IgD-negative memory B cell (primary cell): ENCODE results near the gene ETV6. TPM values are rescaled to one million over a fixed set of nuclear protein-coding genes. Genes with fewer than 3 reads are reported as not detected.

ENCODE experiments used
- H3K27ac Mint-ChIP-seq, 3 donors: one replicate each; pipeline ENCODE4 v1.8.0; 2020 to 2022; ENCODE audit warnings: mild to moderate bottlenecking in 3 of 3, mixed read lengths in 3 of 3, moderate library complexity in 1 of 3
- H3K27me3 Mint-ChIP-seq: one replicate; pipeline ENCODE4 v1.8.0; 2021; ENCODE audit warnings: mixed read lengths
- H3K36me3 Mint-ChIP-seq: one replicate; pipeline ENCODE4 v1.8.0; 2020; ENCODE audit warnings: mild to moderate bottlenecking, mixed read lengths
- H3K4me1 Mint-ChIP-seq, 3 donors: one replicate each; pipeline ENCODE4 v1.8.0; 2020 to 2022; ENCODE audit warnings: mixed read lengths in 3 of 3, mild to moderate bottlenecking in 1 of 3
- H3K4me3 Mint-ChIP-seq, 4 donors: one replicate each; pipeline ENCODE4 v1.8.0; 2020 to 2022; ENCODE audit warnings: mild to moderate bottlenecking in 4 of 4, mixed read lengths in 4 of 4, moderate library complexity in 3 of 4
- H3K9me3 Mint-ChIP-seq, 3 donors: one replicate each; pipeline ENCODE4 v1.8.0; 2020 to 2021; ENCODE audit warnings: mixed read lengths in 3 of 3, mild to moderate bottlenecking in 1 of 3
- polyA plus RNA-seq: library from polyadenylated mRNA; unstranded; fragments of 300-500 nt; fragmentation: Illumina TruSeq; gene quantifications from one replicate; pipeline ENCODE4 v1.2.3, GENCODE V29; 2021

Gene ETV6
- polyA plus RNA-seq, 1 donor from 2014 or later = 9.8 TPM

GRCh38 chr12:11810206-11810545 lies 160.7 kb downstream of the ETV6 start:
- Mint-ChIP-seq H3K27ac (peak overlapping the region; percentile 6 to 76 (median 37)), H3K36me3 (peaks cover 2% of the 10 kb centered on the region), H3K9me3 (no peaks in the 10 kb centered on the region), H3K4me1 (peaks cover 58 to 74% (median 70%) of the 10 kb centered on the region in 3 donors), H3K27me3 (no peaks in the 10 kb centered on the region), H3K4me3 (peak overlapping the region in 3 of 4 donors; percentile 41 to 61 (median 55))

DNA sequence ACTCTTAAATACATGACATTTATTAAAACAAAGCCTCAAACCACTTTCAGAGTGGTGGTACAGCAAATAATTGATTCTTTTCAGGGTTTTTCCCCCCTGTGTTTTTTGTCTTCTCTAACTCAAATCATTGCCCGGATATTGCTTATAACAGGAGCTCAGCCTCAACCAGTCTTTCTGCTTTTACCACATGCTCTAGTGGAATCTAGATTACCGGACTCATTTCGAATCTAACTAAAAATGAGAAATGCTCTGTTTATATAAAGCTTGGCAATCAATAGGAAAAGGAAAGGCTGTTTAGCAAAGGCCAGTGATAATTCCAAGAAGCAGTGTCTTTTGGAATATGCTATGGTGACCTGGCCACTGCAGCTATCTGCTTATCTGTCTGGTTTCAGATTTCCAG lies 161.5 kb downstream of the ETV6 start:
- Mint-ChIP-seq H3K36me3 (peaks cover 2% of the 10 kb centered on the region), H3K4me3 (peak overlapping the region in 3 of 4 donors; percentile 1 to 81 (median 53)), H3K27ac (peak overlapping the region in 2 of 3 donors; percentile 19 to 76), H3K27me3 (no peaks in the 10 kb centered on the region), H3K9me3 (no peaks in the 10 kb centered on the region), H3K4me1 (peaks cover 53 to 68% (median 65%) of the 10 kb centered on the region in 3 donors)

DNA sequence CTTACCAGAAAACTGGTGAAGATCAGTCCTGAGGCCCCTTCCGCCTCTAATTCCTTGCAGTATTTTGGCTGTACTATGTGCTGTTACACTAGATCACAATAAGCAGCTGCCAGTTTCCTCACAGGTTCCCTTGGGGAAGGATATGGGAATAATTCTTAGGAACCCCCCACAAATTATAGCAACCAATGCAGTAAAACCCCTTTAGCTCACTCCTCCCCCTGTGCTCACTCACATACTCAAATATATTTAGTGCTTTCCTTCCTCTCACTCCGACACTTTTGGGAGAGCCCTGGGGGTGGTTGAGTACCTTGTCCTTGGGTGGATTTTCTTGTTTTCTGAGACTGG lies 162.7 kb downstream of the ETV6 start:
- Mint-ChIP-seq H3K4me3 (peak overlapping the region; percentile 59 to 86 (median 65)), H3K27me3 (no peaks in the 10 kb centered on the region), H3K9me3 (no peaks in the 10 kb centered on the region), H3K4me1 (peaks cover 44 to 58% (median 57%) of the 10 kb centered on the region in 3 donors), H3K27ac (peak overlapping the region; percentile 22 to 90 (median 85)), H3K36me3 (peaks cover 2% of the 10 kb centered on the region)

- no peaks in the 10 kb centered on the region for H3K9me3 Mint-ChIP-seq
- H3K27me3 Mint-ChIP-seq = no peaks in the 10 kb centered on the region
- peak overlapping the region; percentile 59 to 86 (median 70) for H3K4me3 Mint-ChIP-seq
- peaks cover 40 to 58% (median 54%) of the 10 kb centered on the region in 3 donors for H3K4me1 Mint-ChIP-seq
- H3K27ac Mint-ChIP-seq = peak overlapping the region; percentile 22 to 90 (median 85)
- H3K36me3 Mint-ChIP-seq = peaks cover 2% of the 10 kb centered on the region
Measured at GRCh38 chr12:11812586-11813437, 163.3 kb downstream of the ETV6 start.

DNA sequence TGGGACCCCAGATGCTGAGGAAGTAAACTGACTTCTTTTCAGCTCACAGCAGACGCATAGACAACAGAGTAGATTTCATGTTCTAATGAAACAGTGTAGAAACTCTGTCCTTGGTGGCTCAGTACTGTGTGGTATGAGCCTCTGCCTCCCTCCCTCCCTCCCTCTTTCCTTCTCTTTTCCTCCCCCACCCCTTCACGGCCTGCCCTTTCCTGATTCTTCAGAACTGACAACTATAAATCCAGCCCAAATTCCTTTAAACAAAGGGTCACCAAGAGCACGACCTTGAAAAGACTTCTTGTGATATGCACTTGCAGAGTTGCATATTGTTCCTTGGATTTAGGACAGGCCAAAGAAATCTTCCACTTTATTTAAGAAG lies 164.0 kb downstream of the ETV6 start:
- Mint-ChIP-seq H3K27me3 (no peaks in the 10 kb centered on the region), H3K4me3 (peak overlapping the region in 3 of 4 donors; percentile 59 to 74 (median 72)), H3K9me3 (no peaks in the 10 kb centered on the region), H3K27ac (peak overlapping the region; percentile 22 to 90 (median 85)), H3K4me1 (peaks cover 38 to 52% (median 48%) of the 10 kb centered on the region in 3 donors), H3K36me3 (peaks cover 2% of the 10 kb centered on the region)

- Mint-ChIP-seq H3K9me3 (no peaks in the 10 kb centered on the region), H3K4me1 (peaks cover 29 to 49% (median 43%) of the 10 kb centered on the region in 3 donors), H3K4me3 (no peak overlapping the region), H3K27ac (peak overlapping the region in 1 of 3 donors; percentile 55), H3K36me3 (no peaks in the 10 kb centered on the region), H3K27me3 (no peaks in the 10 kb centered on the region)
Measured at GRCh38 chr12:11814374-11814773, 164.9 kb downstream of the ETV6 start.

- Mint-ChIP-seq H3K27me3 (no peaks in the 10 kb centered on the region), H3K4me1 (peaks cover 24 to 41% (median 38%) of the 10 kb centered on the region in 3 donors), H3K27ac (peak overlapping the region in 1 of 3 donors; percentile 54), H3K36me3 (no peaks in the 10 kb centered on the region), H3K9me3 (no peaks in the 10 kb centered on the region), H3K4me3 (no peak overlapping the region)
Measured at GRCh38 chr12:11815397-11815796, 165.9 kb downstream of the ETV6 start.

DNA sequence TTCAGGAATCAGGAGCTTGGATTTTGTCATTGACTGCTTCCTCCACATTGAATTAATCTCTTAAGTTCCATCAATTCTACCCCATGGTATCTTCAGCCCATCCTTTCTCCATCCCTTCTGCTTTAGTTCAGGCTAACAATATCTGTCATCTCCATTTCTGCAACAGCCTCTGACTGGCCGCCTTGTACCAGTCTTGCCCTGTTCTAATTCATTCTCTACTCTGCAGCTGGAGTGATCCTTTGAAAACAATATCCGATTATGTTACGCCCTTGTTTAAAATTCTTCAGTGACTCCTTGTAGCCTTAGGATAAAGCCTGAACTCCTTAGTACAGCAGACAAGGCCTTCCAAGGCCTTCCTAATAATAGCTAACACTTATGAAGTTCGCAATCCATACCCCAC lies 170.2 kb downstream of the ETV6 start:
- Mint-ChIP-seq H3K27me3 (no peaks in the 10 kb centered on the region), H3K36me3 (peaks cover 5% of the 10 kb centered on the region), H3K4me1 (peaks cover 24 to 38% (median 31%) of the 10 kb centered on the region in 3 donors), H3K9me3 (peaks cover 0 to 4% (median 0%) of the 10 kb centered on the region in 3 donors), H3K27ac (no peak overlapping the region), H3K4me3 (no peak overlapping the region)

GRCh38 chr12:11820476-11820875 lies 171.0 kb downstream of the ETV6 start:
- no peak overlapping the region for H3K27ac Mint-ChIP-seq
- H3K36me3 Mint-ChIP-seq = peaks cover 5% of the 10 kb centered on the region
- H3K4me1 Mint-ChIP-seq = peaks cover 32 to 47% (median 39%) of the 10 kb centered on the region in 3 donors
- H3K27me3 Mint-ChIP-seq = no peaks in the 10 kb centered on the region
- no peak overlapping the region for H3K4me3 Mint-ChIP-seq
- H3K9me3 Mint-ChIP-seq = peaks cover 0 to 4% (median 0%) of the 10 kb centered on the region in 3 donors

GRCh38 chr12:11821386-11822080 lies 172.1 kb downstream of the ETV6 start:
- Mint-ChIP-seq H3K4me1 (peaks cover 38 to 50% (median 44%) of the 10 kb centered on the region in 3 donors), H3K27ac (peak overlapping the region in 1 of 3 donors; percentile 99), H3K36me3 (peaks cover 5% of the 10 kb centered on the region), H3K9me3 (peaks cover 0 to 4% (median 0%) of the 10 kb centered on the region in 3 donors), H3K27me3 (no peaks in the 10 kb centered on the region), H3K4me3 (peak overlapping the region; percentile 77 to 88 (median 78))

DNA sequence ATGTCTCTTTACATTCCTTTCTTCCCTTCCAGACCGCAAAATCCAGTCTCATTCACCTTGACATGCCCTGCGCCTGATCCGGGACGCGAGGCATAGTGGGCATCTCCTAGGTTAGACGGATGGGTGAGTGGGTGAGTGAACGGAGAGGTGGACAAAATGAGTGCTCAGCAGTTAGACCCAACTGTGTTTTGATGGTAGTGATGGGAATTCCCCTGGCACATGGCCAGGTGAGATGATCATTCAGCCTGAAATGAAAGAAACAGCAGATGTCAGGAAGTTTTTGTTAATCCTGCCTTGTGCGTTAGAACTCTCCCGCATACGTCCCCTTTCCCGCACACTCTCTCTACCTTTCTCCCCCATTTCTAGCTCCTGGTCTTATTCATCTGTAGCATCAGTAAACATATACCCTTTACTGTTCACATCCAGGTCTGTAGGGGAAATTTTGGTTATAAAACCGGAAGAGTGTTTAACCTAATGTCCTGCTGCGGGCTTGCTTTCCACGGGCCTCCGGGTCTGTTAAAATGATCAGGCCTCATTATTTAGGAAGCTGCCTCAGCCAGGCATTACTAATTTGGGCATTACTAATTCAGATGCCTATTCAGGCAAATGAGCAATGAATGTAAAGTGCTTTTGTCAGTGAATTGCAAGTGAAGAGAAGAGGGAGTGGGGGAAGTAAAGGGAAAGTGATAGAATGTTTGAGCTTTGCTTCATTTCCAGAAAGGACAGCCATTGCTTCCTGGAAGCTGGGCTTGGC lies 172.8 kb downstream of the ETV6 start:
- Mint-ChIP-seq H3K36me3 (peaks cover 5% of the 10 kb centered on the region), H3K4me1 (peaks cover 42 to 51% (median 46%) of the 10 kb centered on the region in 3 donors), H3K9me3 (peaks cover 0 to 4% (median 0%) of the 10 kb centered on the region in 3 donors), H3K4me3 (peak overlapping the region; percentile 77 to 88 (median 78)), H3K27me3 (no peaks in the 10 kb centered on the region), H3K27ac (peak overlapping the region in 1 of 3 donors; percentile 99)

DNA sequence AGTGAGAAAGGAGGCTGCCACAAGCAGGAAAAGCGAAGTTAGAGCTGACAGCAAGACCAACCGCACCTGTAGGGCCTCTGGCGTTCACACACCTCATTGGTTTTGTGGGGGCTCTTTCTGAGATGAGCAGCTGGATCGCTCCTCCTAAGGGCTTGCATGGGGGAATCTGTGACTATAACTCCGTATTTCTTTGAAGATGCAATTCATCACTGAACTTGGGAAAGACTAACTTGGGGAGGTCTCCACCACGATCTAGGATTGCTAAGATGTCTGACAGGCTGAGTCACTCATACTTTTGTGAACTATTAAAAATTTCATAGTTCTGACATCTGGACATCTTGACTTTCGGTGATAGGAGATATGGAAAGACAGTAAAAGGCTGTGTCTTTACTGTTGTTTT lies 173.6 kb downstream of the ETV6 start:
- Mint-ChIP-seq H3K9me3 (peaks cover 0 to 4% (median 0%) of the 10 kb centered on the region in 3 donors), H3K4me3 (peak overlapping the region; percentile 77 to 88 (median 78)), H3K27ac (peak overlapping the region in 1 of 3 donors; percentile 99), H3K27me3 (no peaks in the 10 kb centered on the region), H3K36me3 (peaks cover 5% of the 10 kb centered on the region), H3K4me1 (peaks cover 40 to 46% (median 42%) of the 10 kb centered on the region in 3 donors)

GRCh38 chr12:11823593-11823992 lies 174.1 kb downstream of the ETV6 start:
- Mint-ChIP-seq H3K4me1 (peaks cover 40 to 46% (median 42%) of the 10 kb centered on the region in 3 donors), H3K36me3 (peaks cover 5% of the 10 kb centered on the region), H3K27me3 (no peaks in the 10 kb centered on the region), H3K4me3 (peak overlapping the region in 1 of 4 donors; percentile 77), H3K27ac (peak overlapping the region in 1 of 3 donors; percentile 99), H3K9me3 (peaks cover 0 to 4% (median 0%) of the 10 kb centered on the region in 3 donors)

DNA sequence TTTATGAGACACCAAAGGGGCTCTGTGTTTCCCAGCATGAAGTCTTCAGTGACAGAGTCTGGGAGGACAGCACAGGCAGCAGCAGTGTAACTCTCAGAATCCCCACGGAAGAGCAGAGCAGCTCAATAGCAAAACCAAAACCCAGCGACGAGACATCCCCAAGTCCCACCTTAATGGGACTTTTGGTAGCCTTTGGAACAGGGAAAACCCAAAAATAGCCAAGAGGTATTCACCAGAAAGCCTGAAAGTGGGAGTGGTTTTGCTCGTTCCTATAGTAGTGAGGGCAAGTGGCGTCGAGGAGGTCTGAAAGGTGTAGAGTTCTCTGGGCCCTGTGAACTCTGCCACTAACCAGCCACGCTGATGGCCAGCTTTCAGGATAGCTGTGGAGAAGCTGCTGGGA lies 174.6 kb downstream of the ETV6 start:
- Mint-ChIP-seq H3K27ac (peak overlapping the region in 1 of 3 donors; percentile 99), H3K27me3 (no peaks in the 10 kb centered on the region), H3K9me3 (peaks cover 0 to 4% (median 0%) of the 10 kb centered on the region in 3 donors), H3K36me3 (peaks cover 5% of the 10 kb centered on the region), H3K4me1 (peaks cover 40 to 46% (median 42%) of the 10 kb centered on the region in 3 donors), H3K4me3 (no peak overlapping the region)
